Activated CD8-positive, alpha-beta T cell treated with anti-CD3 and anti-CD28 coated beads for 36 hours (primary cell): Measurements from ENCODE around the gene KLHL29. TPM values are rescaled to one million over a fixed set of nuclear protein-coding genes. Genes with fewer than 3 reads are reported as not detected.
A peak's percentile ranks its signal among the peaks of the same experiment; 100 is the strongest.

ENCODE experiments used
- ATAC-seq: fragments of 200-7000 bp; cut with Tn5 transposase; one replicate; pipeline ENCODE4 v1.10.0; 2021; ENCODE audit warnings: mild to moderate bottlenecking, moderate library complexity
- CTCF ChIA-PET: fragments of 350-600 bp; sonication (Branson Sonifier 250); formaldehyde crosslinking; loops from one replicate; lab custom pipeline; 2021; ENCODE audit warnings: antibody characterized with exemption; lab: Charles Lee
- POLR2A ChIA-PET: fragments of 350-600 bp; sonication (Branson Sonifier 250); formaldehyde crosslinking; loops from one replicate; lab custom pipeline; 2021; ENCODE audit warnings: antibody characterized with exemption; lab: Charles Lee
- DNase-seq: peaks from one replicate; pipeline ENCODE4 v3.0.0-alpha.2; 2020
- H3K27ac Mint-ChIP-seq: one replicate; pipeline ENCODE4 v1.8.0; 2021; ENCODE audit warnings: mild to moderate bottlenecking, mixed read lengths
- H3K27me3 Mint-ChIP-seq: one replicate; pipeline ENCODE4 v1.8.0; 2021; ENCODE audit warnings: mixed read lengths
- H3K36me3 Mint-ChIP-seq: one replicate; pipeline ENCODE4 v1.8.0; 2021; ENCODE audit warnings: low read depth, mixed read lengths
- H3K4me1 Mint-ChIP-seq: one replicate; pipeline ENCODE4 v1.8.0; 2021; ENCODE audit warnings: low read depth, mixed read lengths
- H3K4me3 Mint-ChIP-seq: one replicate; pipeline ENCODE4 v1.8.0; 2021; ENCODE audit warnings: mild to moderate bottlenecking, moderate library complexity, mixed read lengths
- H3K9me3 Mint-ChIP-seq: one replicate; pipeline ENCODE4 v1.8.0; 2021; ENCODE audit warnings: mixed read lengths
- CTCF ChIP-seq: fragments of 200-600 bp; IDR thresholded peaks from one replicate; pipeline ENCODE4 v1.8.0; 2022; ENCODE audit warnings: antibody characterized with exemption, mild to moderate bottlenecking
- intact Hi-C: fragments of 100-400 bp; cut with micrococcal nuclease; formaldehyde crosslinking; loops from one replicate; pipeline ENCODE4 v1.10.0; 2022
- total RNA-seq, 2 experiments: library from RNA; stranded (reverse); gene quantifications; one replicate each; pipeline ENCODE4 v1.2.3, GENCODE V29; 2021

KLHL29 gene
- total RNA-seq, 2 experiments from 2014 or later, result 1.0 to 1.2 TPM

GRCh38 chr2:23531280-23531679 is 146.3 kb downstream of the KLHL29 start:
- DNase-seq, result no peak
- TF ChIP-seq CTCF, result no peak
- no peak for ATAC-seq
- ChIA-PET POLR2A (no interaction called here), CTCF (interaction anchor here (1.8 kb wide), 1 partner anchor 19 kb away, joined by 4 read pairs; no protein-coding TSS in a partner anchor)
- no peak overlapping the region for H3K4me3 Mint-ChIP-seq
- no peaks in the 10 kb centered on the region for H3K36me3 Mint-ChIP-seq
- intact Hi-C loops, result no loop called here
- H3K4me1 Mint-ChIP-seq, result peaks cover 33% of the 10 kb centered on the region
- no peaks in the 10 kb centered on the region for H3K27me3 Mint-ChIP-seq
- no peak overlapping the region for H3K27ac Mint-ChIP-seq
- H3K9me3 Mint-ChIP-seq, result no peaks in the 10 kb centered on the region

GRCh38 chr2:23531881-23532280 is 146.9 kb downstream of the KLHL29 start:
- H3K27me3 Mint-ChIP-seq, result no peaks in the 10 kb centered on the region
- no peak for TF ChIP-seq CTCF
- peak overlapping the region; percentile 81 for H3K4me3 Mint-ChIP-seq
- peaks cover 35% of the 10 kb centered on the region for H3K4me1 Mint-ChIP-seq
- H3K27ac Mint-ChIP-seq, result peak overlapping the region; percentile 91
- ATAC-seq, result no peak
- ChIA-PET CTCF (interaction anchor here (1.8 to 2.0 kb wide), 2 partner anchors 11 to 20 kb away, joined by 4 to 7 read pairs; no protein-coding TSS in a partner anchor), POLR2A (no interaction called here)
- intact Hi-C loops, result no loop called here
- H3K9me3 Mint-ChIP-seq, result no peaks in the 10 kb centered on the region
- no peak for DNase-seq
- H3K36me3 Mint-ChIP-seq, result no peaks in the 10 kb centered on the region

GRCh38 chr2:23532391-23533337 is 147.7 kb downstream of the KLHL29 start:
- Mint-ChIP-seq H3K4me3 (peak overlapping the region; percentile 81), H3K27me3 (no peaks in the 10 kb centered on the region), H3K27ac (peak overlapping the region; percentile 91), H3K9me3 (no peaks in the 10 kb centered on the region), H3K36me3 (no peaks in the 10 kb centered on the region), H3K4me1 (peaks cover 35% of the 10 kb centered on the region)
- TF ChIP-seq CTCF, result no peak
- ATAC-seq (peak; percentile 83), DNase-seq (peak; percentile 68)
- intact Hi-C loops, result no loop called here
- POLR2A ChIA-PET, result interaction anchor here (1.0 kb wide), 1 partner anchor 15 kb away, joined by 3 read pairs; no protein-coding TSS in a partner anchor
- CTCF ChIA-PET, result interaction anchor here (0.7 to 2.0 kb wide), 3 partner anchors 10 to 72 kb away, joined by 3 to 7 read pairs (median 4); no protein-coding TSS in a partner anchor

- Mint-ChIP-seq H3K4me1 (peaks cover 36% of the 10 kb centered on the region), H3K9me3 (no peaks in the 10 kb centered on the region), H3K27me3 (no peaks in the 10 kb centered on the region), H3K4me3 (peak overlapping the region; percentile 81), H3K36me3 (no peaks in the 10 kb centered on the region), H3K27ac (no peak overlapping the region)
- ATAC-seq (no peak), DNase-seq (no peak)
- intact Hi-C loops, result no loop called here
- no peak for TF ChIP-seq CTCF
- CTCF ChIA-PET, result interaction anchor here (1.8 to 2.0 kb wide), 2 partner anchors 10 to 21 kb away, joined by 4 to 7 read pairs; no protein-coding TSS in a partner anchor
- POLR2A ChIA-PET, result interaction anchor here (1.0 kb wide), 1 partner anchor 14 kb away, joined by 3 read pairs; no protein-coding TSS in a partner anchor
These were observed 148.3 kb downstream of the KLHL29 start for GRCh38 chr2:23533338-23533695.

- ChIA-PET CTCF (interaction anchor here (1.1 to 1.3 kb wide), 2 partner anchors 18 to 24 kb away, joined by 3 read pairs; no protein-coding TSS in a partner anchor), POLR2A (no interaction called here)
- DNase-seq (no peak), ATAC-seq (no peak)
- no peak overlapping the region for H3K4me3 Mint-ChIP-seq
- H3K27me3 Mint-ChIP-seq, result no peaks in the 10 kb centered on the region
- no peak overlapping the region for H3K27ac Mint-ChIP-seq
- intact Hi-C loops, result no loop called here
- H3K36me3 Mint-ChIP-seq, result no peaks in the 10 kb centered on the region
- TF ChIP-seq CTCF, result no peak
- peaks cover 38% of the 10 kb centered on the region for H3K4me1 Mint-ChIP-seq
- no peaks in the 10 kb centered on the region for H3K9me3 Mint-ChIP-seq
These were observed 149.8 kb downstream of the KLHL29 start for GRCh38 chr2:23534771-23535170.
